Smooth muscle cell (in vitro differentiated cells): ENCODE results near the gene RNF182. TPM values are rescaled to one million over a fixed set of nuclear protein-coding genes. Genes with fewer than 3 reads are reported as not detected.

Experiments
- DNase-seq: peaks from one replicate; lab custom pipeline; 2025; ENCODE audit not compliant: unreplicated experiment; lab: John Stamatoyannopoulos, UW
- H2AFZ ChIP-seq: fragments of 200-600 bp; sonication (generic); 2 replicates; pipeline ENCODE4 v1.6.0; 2016; ENCODE audit warnings: antibody characterized with exemption, low read depth, mild to moderate bottlenecking
- H3F3A ChIP-seq: fragments of 200-600 bp; sonication (generic); 2 replicates; pipeline ENCODE4 v1.6.0; 2017; ENCODE audit warnings: antibody characterized with exemption, low read depth
- H3K27ac ChIP-seq: fragments of 200-600 bp; sonication (generic); 2 replicates; pipeline ENCODE4 v1.5.1; 2016; ENCODE audit warnings: low read depth, mild to moderate bottlenecking
- H3K27me3 ChIP-seq: fragments of 200-600 bp; sonication (generic); 2 replicates; pipeline ENCODE4 v1.6.1; 2016; ENCODE audit warnings: low read depth, mild to moderate bottlenecking
- H3K36me3 ChIP-seq: fragments of 200-600 bp; sonication (generic); 2 replicates; pipeline ENCODE4 v1.5.1; 2016; ENCODE audit warnings: low read depth
- H3K4me1 ChIP-seq: fragments of 200-600 bp; sonication (generic); 2 replicates; pipeline ENCODE4 v1.5.1; 2016; ENCODE audit warnings: low read depth
- H3K4me2 ChIP-seq: fragments of 200-600 bp; sonication (generic); 2 replicates; pipeline ENCODE4 v1.6.0; 2016; ENCODE audit warnings: mild to moderate bottlenecking
- H3K4me3 ChIP-seq: fragments of 200-600 bp; sonication (generic); 2 replicates; pipeline ENCODE4 v1.5.1; 2016; ENCODE audit warnings: mild to moderate bottlenecking
- H3K79me2 ChIP-seq: fragments of 200-600 bp; sonication (generic); 2 replicates; pipeline ENCODE4 v1.6.0; 2016; ENCODE audit warnings: low read depth, mild to moderate bottlenecking
- H3K9ac ChIP-seq: fragments of 200-600 bp; sonication (generic); 2 replicates; pipeline ENCODE4 v1.6.0; 2016; ENCODE audit warnings: low read depth
- H3K9me3 ChIP-seq: fragments of 200-600 bp; sonication (generic); replicated peaks from 2 replicates; pipeline ENCODE4 v1.5.1; 2016; ENCODE audit warnings: low read depth
- H4K20me1 ChIP-seq: fragments of 200-600 bp; sonication (generic); 2 replicates; pipeline ENCODE4 v1.6.0; 2016; ENCODE audit warnings: low read depth
- CTCF ChIP-seq: fragments of 200-600 bp; sonication (generic); IDR thresholded peaks from 2 replicates; pipeline ENCODE4 v1.5.1; 2017; ENCODE audit warnings: borderline replicate concordance, mild to moderate bottlenecking, antibody characterized with exemption; ENCODE audit not compliant: insufficient read depth, poor library complexity, severe bottlenecking
- WGBS: methylation state at CpG from one replicate; pipeline ENCODE4 v1.1.7; 2016; ENCODE audit warnings: low lambda C conversion rate; 5-methylcytosine and 5-hydroxymethylcytosine counted together
- polyA plus RNA-seq: library from polyadenylated mRNA; unstranded; fragments of >200 nt; fragmentation: Nextera tagmentation; extraction: Ambion mirVana; gene quantifications from 2 replicates; pipeline ENCODE4 v1.2.1, GENCODE V29; 2016
- total RNA-seq: library from RNA; depleted of rRNA; stranded (reverse); fragments of >200 nt; gene quantifications from 2 replicates; pipeline ENCODE4 v1.2.3, GENCODE V29; 2014

RNF182 gene
- total and polyA plus RNA-seq, 2 experiments from 2014 or later, result 0.76 TPM; not detected in 1

- 81% methylated on average over 8 of the region's 8 CpGs for WGBS
Observed at GRCh38 chr6:13913226-13914001, 11.3 kb upstream of the RNF182 start.

GRCh38 chr6:13914351-13914750 is 10.4 kb upstream of the RNF182 start:
- Histone ChIP-seq H3K4me2 (no peak overlapping the region), H3F3A (no peaks in the 10 kb centered on the region), H3K4me3 (no peak overlapping the region), H3K9me3 (no peaks in the 10 kb centered on the region), H2AFZ (no peak overlapping the region), H3K27ac (no peak overlapping the region), H3K9ac (no peak overlapping the region), H4K20me1 (no peaks in the 10 kb centered on the region), H3K36me3 (no peaks in the 10 kb centered on the region), H3K79me2 (no peaks in the 10 kb centered on the region), H3K4me1 (peaks cover 13% of the 10 kb centered on the region), H3K27me3 (no peaks in the 10 kb centered on the region)
- 77% methylated on average over 2 of the region's 2 CpGs for WGBS
- TF ChIP-seq CTCF, result no peak
- no peak for DNase-seq

More at GRCh38 chr6:13913226-13914001, 11.3 kb upstream of the RNF182 start:
- TF ChIP-seq CTCF, result no peak
- H3K9me3 ChIP-seq, result no peaks in the 10 kb centered on the region
- H3K36me3 ChIP-seq, result no peaks in the 10 kb centered on the region
- H3K79me2 ChIP-seq, result no peaks in the 10 kb centered on the region
- no peak overlapping the region for H3K4me2 ChIP-seq
- no peak for DNase-seq
- no peak overlapping the region for H3K9ac ChIP-seq
- H3K4me3 ChIP-seq, result no peak overlapping the region
- H3K4me1 ChIP-seq, result peaks cover 13% of the 10 kb centered on the region
- H2AFZ ChIP-seq, result no peak overlapping the region
- no peaks in the 10 kb centered on the region for H4K20me1 ChIP-seq
- H3K27me3 ChIP-seq, result peaks cover 3% of the 10 kb centered on the region
- H3K27ac ChIP-seq, result no peak overlapping the region
- no peaks in the 10 kb centered on the region for H3F3A ChIP-seq

GRCh38 chr6:13915561-13916229 is 9.1 kb upstream of the RNF182 start:
- H3K79me2 ChIP-seq, result no peaks in the 10 kb centered on the region

More at GRCh38 chr6:13915561-13916229, 9.1 kb upstream of the RNF182 start:
- Histone ChIP-seq H3K27ac (no peak overlapping the region), H3K4me1 (peaks cover 13% of the 10 kb centered on the region), H3F3A (no peaks in the 10 kb centered on the region), H3K4me2 (no peak overlapping the region), H3K4me3 (no peak overlapping the region), H2AFZ (no peak overlapping the region), H3K27me3 (no peaks in the 10 kb centered on the region), H4K20me1 (no peaks in the 10 kb centered on the region), H3K9me3 (no peaks in the 10 kb centered on the region), H3K9ac (no peak overlapping the region), H3K36me3 (no peaks in the 10 kb centered on the region)
- no peak for TF ChIP-seq CTCF
- DNase-seq, result no peak
- 94% methylated on average over 3 of the region's 3 CpGs for WGBS
